Measurements from ENCODE around the gene LLGL2.

Gene LLGL2

DNA sequence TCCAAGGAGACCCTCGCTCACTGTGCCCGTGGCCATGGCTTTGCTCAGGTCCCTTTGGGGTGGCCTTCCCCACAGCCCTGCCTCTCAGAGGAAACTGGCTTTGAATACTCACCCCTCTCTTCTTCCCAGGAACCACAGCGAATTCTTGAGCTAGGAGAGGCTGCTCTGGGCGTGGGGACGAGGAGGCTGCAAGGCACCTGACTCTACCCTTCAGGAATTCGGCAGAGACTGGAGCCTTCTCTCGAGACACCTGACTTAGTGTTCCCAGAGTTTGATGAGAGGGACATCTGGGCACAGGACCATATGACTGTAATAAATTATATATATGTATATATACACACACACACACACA, 6.2 kb downstream of the LLGL2 start:
- no peak overlapping the region for H3K27ac Mint-ChIP-seq

DNA sequence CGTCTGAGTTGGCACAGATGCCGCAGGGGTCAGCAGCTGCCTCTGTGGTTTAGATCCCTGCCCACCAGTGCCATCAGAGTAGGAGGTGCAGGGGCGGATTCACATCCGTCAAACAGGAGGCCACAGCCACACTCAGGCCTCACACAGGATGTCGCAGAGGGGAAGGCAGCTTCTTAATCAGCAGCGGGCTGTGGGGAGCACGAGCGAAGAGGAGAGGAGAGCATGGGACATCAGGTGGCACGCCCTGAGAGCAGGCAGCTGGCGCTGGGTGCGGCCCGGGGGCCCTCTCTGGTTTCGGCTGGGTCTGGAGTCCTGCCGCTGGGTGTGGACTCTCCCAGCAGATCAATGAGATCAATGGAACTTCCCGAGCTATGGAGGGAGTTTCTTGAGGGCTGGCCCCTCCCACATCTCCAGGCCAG, 9.6 kb downstream of the LLGL2 start:
- Mint-ChIP-seq H3K9me3 (no peaks in the 10 kb centered on the region), H3K4me3 (peak overlapping the region; percentile 52), H3K27me3 (ENCODE audit: low read depth) (no peaks in the 10 kb centered on the region), H3K4me1 (ENCODE audit: low read depth) (peaks cover 22% of the 10 kb centered on the region), H3K27ac (peak overlapping the region; percentile 86), H3K36me3 (ENCODE audit: low read depth) (peaks cover 2% of the 10 kb centered on the region)
- DNase-seq (ENCODE audit: low spot score), result peak; percentile 64

More for the DNA sequence above, 6.2 kb downstream of the LLGL2 start:
- Mint-ChIP-seq H3K9me3 (no peaks in the 10 kb centered on the region), H3K27me3 (ENCODE audit: low read depth) (peaks cover 6% of the 10 kb centered on the region), H3K4me3 (no peak overlapping the region), H3K4me1 (ENCODE audit: low read depth) (peaks cover 22% of the 10 kb centered on the region), H3K36me3 (ENCODE audit: low read depth) (peaks cover 2% of the 10 kb centered on the region)
- no peak for DNase-seq (ENCODE audit: low spot score)

GRCh38 chr17:75535871-75536270, 10.4 kb downstream of the LLGL2 start:
- H3K27me3 Mint-ChIP-seq (ENCODE audit: low read depth), result no peaks in the 10 kb centered on the region
- H3K4me3 Mint-ChIP-seq, result no peak overlapping the region
- H3K27ac Mint-ChIP-seq, result peak overlapping the region; percentile 86
- peaks cover 2% of the 10 kb centered on the region for H3K36me3 Mint-ChIP-seq (ENCODE audit: low read depth)
- peaks cover 22% of the 10 kb centered on the region for H3K4me1 Mint-ChIP-seq (ENCODE audit: low read depth)
- DNase-seq (ENCODE audit: low spot score), result no peak
- no peaks in the 10 kb centered on the region for H3K9me3 Mint-ChIP-seq

DNA sequence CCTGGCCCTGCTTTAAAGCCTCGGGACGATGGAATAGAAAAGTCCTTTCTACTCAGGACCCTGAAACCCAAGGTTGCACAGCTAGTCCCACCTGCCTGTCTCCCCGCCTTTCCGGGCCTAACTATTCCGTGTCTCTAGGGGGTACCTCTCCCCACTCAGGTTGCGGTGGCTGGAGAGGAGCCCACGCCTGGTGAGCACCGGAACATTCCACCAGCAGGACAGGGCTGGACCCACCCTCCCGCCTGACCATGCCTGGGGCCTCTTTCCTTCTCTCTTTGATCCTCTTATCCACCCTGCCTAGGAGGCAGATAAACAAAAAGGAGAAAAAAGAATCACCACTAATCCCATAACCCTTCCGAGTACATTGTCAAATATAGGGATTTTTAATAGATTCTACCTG, 10.9 kb downstream of the LLGL2 start:
- Mint-ChIP-seq H3K27ac (no peak overlapping the region), H3K4me1 (ENCODE audit: low read depth) (peaks cover 22% of the 10 kb centered on the region), H3K4me3 (no peak overlapping the region), H3K36me3 (ENCODE audit: low read depth) (peaks cover 2% of the 10 kb centered on the region), H3K27me3 (ENCODE audit: low read depth) (no peaks in the 10 kb centered on the region), H3K9me3 (no peaks in the 10 kb centered on the region)
- DNase-seq (ENCODE audit: low spot score), result no peak

GRCh38 chr17:75539967-75540729, 14.7 kb downstream of the LLGL2 start:
- no peak overlapping the region for H3K27ac Mint-ChIP-seq
- no peak overlapping the region for H3K4me3 Mint-ChIP-seq
- H3K27me3 Mint-ChIP-seq (ENCODE audit: low read depth), result no peaks in the 10 kb centered on the region
- DNase-seq (ENCODE audit: low spot score), result no peak
- peaks cover 8% of the 10 kb centered on the region for H3K4me1 Mint-ChIP-seq (ENCODE audit: low read depth)
- no peaks in the 10 kb centered on the region for H3K9me3 Mint-ChIP-seq
- no peaks in the 10 kb centered on the region for H3K36me3 Mint-ChIP-seq (ENCODE audit: low read depth)

DNA sequence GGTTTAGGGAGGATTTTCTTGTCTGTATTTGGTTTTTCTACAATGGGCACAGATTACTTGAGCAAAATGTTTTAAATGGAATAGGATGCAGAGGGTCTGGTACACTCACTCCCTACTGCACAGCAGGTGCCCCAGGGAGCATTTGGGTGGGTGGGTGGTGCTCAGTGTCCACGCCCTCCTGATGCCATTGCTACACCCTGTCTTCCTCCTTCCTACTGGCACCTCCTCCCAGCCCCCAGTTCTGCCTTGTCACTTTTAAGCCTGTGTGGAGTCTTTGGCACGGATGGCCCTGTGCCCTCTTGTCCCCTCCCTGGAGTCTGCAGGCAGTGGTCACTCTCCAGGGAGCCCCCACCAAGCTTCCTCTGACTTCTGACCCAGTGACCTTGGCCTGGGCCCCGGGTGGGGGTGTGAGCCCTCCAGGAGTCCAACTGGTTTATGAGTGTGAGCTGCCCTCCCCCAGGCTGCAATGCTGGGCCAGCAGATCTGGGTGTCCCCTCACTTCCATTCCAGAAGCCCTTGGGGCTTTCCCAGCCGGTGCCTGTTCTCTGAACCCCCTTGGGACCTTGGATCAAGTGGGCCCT, 15.5 kb downstream of the LLGL2 start:
- H3K36me3 Mint-ChIP-seq (ENCODE audit: low read depth), result no peaks in the 10 kb centered on the region
- no peaks in the 10 kb centered on the region for H3K9me3 Mint-ChIP-seq
- no peak overlapping the region for H3K27ac Mint-ChIP-seq
- DNase-seq (ENCODE audit: low spot score), result no peak
- H3K4me1 Mint-ChIP-seq (ENCODE audit: low read depth), result no peaks in the 10 kb centered on the region
- H3K27me3 Mint-ChIP-seq (ENCODE audit: low read depth), result no peaks in the 10 kb centered on the region
- H3K4me3 Mint-ChIP-seq, result no peak overlapping the region

GRCh38 chr17:75542229-75542628, 16.7 kb downstream of the LLGL2 start:
- no peak overlapping the region for H3K27ac Mint-ChIP-seq
- no peaks in the 10 kb centered on the region for H3K9me3 Mint-ChIP-seq
- H3K27me3 Mint-ChIP-seq (ENCODE audit: low read depth), result no peaks in the 10 kb centered on the region
- H3K4me1 Mint-ChIP-seq (ENCODE audit: low read depth), result no peaks in the 10 kb centered on the region
- no peaks in the 10 kb centered on the region for H3K36me3 Mint-ChIP-seq (ENCODE audit: low read depth)
- no peak overlapping the region for H3K4me3 Mint-ChIP-seq
- DNase-seq (ENCODE audit: low spot score), result no peak

GRCh38 chr17:75542728-75543336, 17.3 kb downstream of the LLGL2 start:
- H3K4me1 Mint-ChIP-seq (ENCODE audit: low read depth), result no peaks in the 10 kb centered on the region
- no peak overlapping the region for H3K27ac Mint-ChIP-seq
- no peaks in the 10 kb centered on the region for H3K9me3 Mint-ChIP-seq
- H3K4me3 Mint-ChIP-seq, result no peak overlapping the region
- no peaks in the 10 kb centered on the region for H3K36me3 Mint-ChIP-seq (ENCODE audit: low read depth)
- H3K27me3 Mint-ChIP-seq (ENCODE audit: low read depth), result no peaks in the 10 kb centered on the region
- no peak for DNase-seq (ENCODE audit: low spot score)

- H3K27me3 Mint-ChIP-seq (ENCODE audit: low read depth), result no peaks in the 10 kb centered on the region
- H3K27ac Mint-ChIP-seq, result no peak overlapping the region
- no peak for DNase-seq (ENCODE audit: low spot score)
- no peaks in the 10 kb centered on the region for H3K4me1 Mint-ChIP-seq (ENCODE audit: low read depth)
- H3K9me3 Mint-ChIP-seq, result no peaks in the 10 kb centered on the region
- no peak overlapping the region for H3K4me3 Mint-ChIP-seq
- H3K36me3 Mint-ChIP-seq (ENCODE audit: low read depth), result no peaks in the 10 kb centered on the region
These were observed 18.8 kb downstream of the LLGL2 start for GRCh38 chr17:75544250-75544649.

DNA sequence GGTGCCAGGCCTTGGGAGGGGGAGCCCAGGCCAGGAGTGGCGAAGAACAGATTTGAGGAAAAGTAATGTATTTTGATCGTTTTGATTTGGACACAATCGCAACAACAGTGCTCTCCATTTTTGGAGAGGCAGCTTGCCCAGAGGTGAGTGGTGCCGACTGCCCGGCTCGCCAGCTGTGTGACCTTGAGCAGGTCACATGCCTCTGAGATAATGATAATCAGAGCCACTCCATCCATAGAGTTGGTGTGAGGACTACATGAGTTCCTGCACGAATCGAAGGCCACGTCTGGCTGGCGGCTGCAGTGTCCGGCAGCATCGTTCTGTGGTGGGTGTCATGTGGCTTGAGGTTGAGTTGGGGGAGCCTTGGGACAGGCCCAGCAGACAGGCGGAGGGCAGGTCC, 20.7 kb downstream of the LLGL2 start:
- no peak for DNase-seq (ENCODE audit: low spot score)
- Mint-ChIP-seq H3K9me3 (no peaks in the 10 kb centered on the region), H3K27me3 (ENCODE audit: low read depth) (no peaks in the 10 kb centered on the region), H3K36me3 (ENCODE audit: low read depth) (no peaks in the 10 kb centered on the region), H3K4me3 (no peak overlapping the region), H3K27ac (no peak overlapping the region), H3K4me1 (ENCODE audit: low read depth) (no peaks in the 10 kb centered on the region)

DNA sequence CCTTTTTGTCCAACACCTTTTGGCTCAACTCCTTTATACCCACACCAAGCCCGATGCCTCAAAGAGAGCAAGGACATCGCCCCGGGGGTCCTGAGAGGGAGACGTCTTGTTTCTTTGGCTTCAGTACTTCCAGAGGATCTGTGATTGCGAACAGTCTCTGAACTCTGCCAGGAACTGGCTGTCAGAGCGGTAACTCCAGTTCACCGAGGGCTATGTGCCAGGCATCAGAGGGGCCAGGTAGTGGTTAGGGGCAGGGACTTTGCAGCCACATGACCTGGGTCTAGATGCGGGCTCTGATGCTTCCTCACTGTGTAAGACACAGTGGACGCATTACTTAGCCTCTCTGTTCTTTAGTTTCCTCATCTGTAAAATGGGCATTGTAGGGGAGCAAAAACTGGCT, 21.6 kb downstream of the LLGL2 start:
- no peaks in the 10 kb centered on the region for H3K4me1 Mint-ChIP-seq (ENCODE audit: low read depth)
- no peaks in the 10 kb centered on the region for H3K27me3 Mint-ChIP-seq (ENCODE audit: low read depth)
- no peak overlapping the region for H3K4me3 Mint-ChIP-seq
- no peaks in the 10 kb centered on the region for H3K36me3 Mint-ChIP-seq (ENCODE audit: low read depth)
- no peaks in the 10 kb centered on the region for H3K9me3 Mint-ChIP-seq
- H3K27ac Mint-ChIP-seq, result no peak overlapping the region
- DNase-seq (ENCODE audit: low spot score), result no peak

GRCh38 chr17:75548813-75549212, 23.3 kb downstream of the LLGL2 start:
- no peak for DNase-seq (ENCODE audit: low spot score)
- H3K27me3 Mint-ChIP-seq (ENCODE audit: low read depth), result no peaks in the 10 kb centered on the region
- H3K4me1 Mint-ChIP-seq (ENCODE audit: low read depth), result no peaks in the 10 kb centered on the region
- H3K4me3 Mint-ChIP-seq, result no peak overlapping the region
- H3K27ac Mint-ChIP-seq, result no peak overlapping the region
- no peaks in the 10 kb centered on the region for H3K9me3 Mint-ChIP-seq
- H3K36me3 Mint-ChIP-seq (ENCODE audit: low read depth), result no peaks in the 10 kb centered on the region

DNA sequence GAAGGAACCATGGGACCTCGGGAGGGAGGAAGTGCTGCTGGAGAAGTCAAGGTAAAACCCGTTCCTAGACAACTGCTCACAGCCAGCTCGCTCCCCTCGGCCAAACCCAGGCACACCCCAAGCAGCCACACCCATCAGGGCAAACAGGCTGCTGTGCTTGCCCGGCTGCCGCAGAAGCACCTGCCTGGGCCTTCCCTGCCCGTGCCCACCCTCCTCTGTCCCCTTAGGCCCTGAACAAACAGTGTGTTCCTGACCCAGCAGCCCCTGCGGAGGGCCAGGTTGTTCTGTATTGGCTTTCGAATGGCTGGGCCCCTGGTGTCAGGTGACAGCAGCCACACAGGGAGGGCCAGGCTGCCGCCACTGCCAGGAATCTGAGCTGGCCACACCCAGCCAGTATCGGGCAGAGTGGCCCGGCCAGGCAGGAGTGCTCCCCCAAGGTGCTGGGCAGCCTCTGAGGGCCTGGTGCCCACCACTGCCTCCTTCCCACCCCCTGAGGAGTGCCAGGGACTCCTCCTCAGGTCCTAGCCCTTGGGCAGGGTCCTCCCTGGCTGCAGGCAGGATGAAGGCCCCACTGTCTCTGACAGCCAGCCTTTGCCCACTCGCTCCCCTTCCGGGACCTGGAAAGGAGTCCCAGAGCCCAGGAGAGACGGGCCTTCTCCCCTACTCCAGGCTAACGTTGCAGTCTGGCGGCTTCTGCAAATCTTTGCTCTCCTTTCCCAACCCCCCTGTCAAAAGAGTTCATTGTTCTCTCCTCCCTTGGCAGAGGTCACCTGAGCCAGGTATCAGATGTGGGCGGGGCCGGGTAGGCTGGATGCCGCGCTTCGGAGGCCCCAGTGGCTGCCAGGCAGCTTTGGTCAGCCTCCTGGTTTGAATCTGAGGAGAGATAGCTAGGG, 24.0 kb downstream of the LLGL2 start:
- H3K27me3 Mint-ChIP-seq (ENCODE audit: low read depth), result no peaks in the 10 kb centered on the region
- DNase-seq (ENCODE audit: low spot score), result no peak
- H3K27ac Mint-ChIP-seq, result no peak overlapping the region
- no peaks in the 10 kb centered on the region for H3K9me3 Mint-ChIP-seq
- H3K36me3 Mint-ChIP-seq (ENCODE audit: low read depth), result no peaks in the 10 kb centered on the region
- H3K4me1 Mint-ChIP-seq (ENCODE audit: low read depth), result no peaks in the 10 kb centered on the region
- H3K4me3 Mint-ChIP-seq, result no peak overlapping the region

DNA sequence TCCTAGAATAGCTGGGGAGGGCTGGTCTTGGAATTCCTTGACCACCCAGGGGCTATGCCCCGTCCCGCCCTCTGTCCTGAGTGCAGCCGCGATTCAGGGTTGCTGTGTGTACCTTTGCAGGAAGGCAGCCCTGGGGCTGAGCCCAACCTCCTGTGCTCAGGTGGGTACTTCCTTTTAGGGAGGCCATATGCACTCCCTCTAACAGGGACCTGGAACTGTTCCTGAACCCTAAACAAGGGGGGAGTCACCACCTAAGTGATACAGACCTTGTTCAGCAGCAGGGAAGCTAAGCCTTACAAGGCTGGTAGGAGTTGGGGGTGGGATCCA, 24.6 kb downstream of the LLGL2 start:
- no peak for DNase-seq (ENCODE audit: low spot score)
- H3K27ac Mint-ChIP-seq, result no peak overlapping the region
- H3K9me3 Mint-ChIP-seq, result no peaks in the 10 kb centered on the region
- H3K4me1 Mint-ChIP-seq (ENCODE audit: low read depth), result no peaks in the 10 kb centered on the region
- no peaks in the 10 kb centered on the region for H3K36me3 Mint-ChIP-seq (ENCODE audit: low read depth)
- no peaks in the 10 kb centered on the region for H3K27me3 Mint-ChIP-seq (ENCODE audit: low read depth)
- no peak overlapping the region for H3K4me3 Mint-ChIP-seq

Data from T-helper 2 cell treated with Interferon-gamma antibody and Interleukin-4, amounts not matched to agents 5 μg/mL and 100 μg/mL, for 36 hours (primary cell).